Endothelial cell of umbilical vein (primary cell): ENCODE data around the gene LGI4. TPM values are rescaled to one million over a fixed set of nuclear protein-coding genes. Genes with fewer than 3 reads are reported as not detected.

Source experiments
- BruUV-seq: library from RNA; stranded (reverse); fragments of 400-500 nt; replicated peaks from 2 replicates; lab custom pipeline; 2021; lab: Mats Ljungman, UMichigan
- CTCF ChIA-PET: fragments of 300-600, 350-600 bp; sonication (Branson Sonifier 250); formaldehyde crosslinking; loops from one replicate; lab custom pipeline; 2021; ENCODE audit warnings: antibody characterized with exemption, inconsistent platforms; lab: Charles Lee
- POLR2A ChIA-PET: fragments of 300-600, 350-600 bp; sonication (Branson Sonifier 250); formaldehyde crosslinking; loops from one replicate; lab custom pipeline; 2021; ENCODE audit warnings: antibody characterized with exemption, inconsistent platforms; lab: Charles Lee
- DNase-seq: peaks from one replicate; pipeline ENCODE4 v3.0.0-alpha.2; 2011; ENCODE audit warnings: low read depth, low spot score
- FAIRE-seq: peaks from 2 replicates; lab custom pipeline; 2011; peaks lifted over from hg19 to GRCh38; lab: Jason Lieb, UNC
- H2AFZ ChIP-seq: 2 replicates; pipeline ENCODE4 v1.6.0; 2012; ENCODE audit warnings: low read depth, low read length, control low read depth, inconsistent platforms
- H3K27ac ChIP-seq: 2 replicates; pipeline ENCODE4 v1.5.1; 2011; ENCODE audit warnings: low read depth, mild to moderate bottlenecking, control low read depth, low read length, moderate library complexity; ENCODE audit not compliant: insufficient read depth
- H3K27me3 ChIP-seq, 2 experiments: 2 replicates each; pipeline versions ENCODE4 v1.6.0 to v1.6.1; 2011; ENCODE audit warnings: low read length in 2 of 2, mixed read lengths in 1 of 2; ENCODE audit not compliant: control insufficient read depth in 2 of 2, insufficient read depth in 2 of 2
- H3K36me3 ChIP-seq, 2 experiments: 2 replicates in 1 of 2; 3 replicates in 1 of 2; pipeline ENCODE4 v1.5.1; 2011; ENCODE audit warnings: low read length in 2 of 2, mild to moderate bottlenecking in 1 of 2, moderate library complexity in 1 of 2; ENCODE audit not compliant: control insufficient read depth in 2 of 2, insufficient read depth in 2 of 2; ENCODE audit errors: extremely low read depth in 1 of 2
- H3K4me1 ChIP-seq: 3 replicates; pipeline ENCODE4 v1.5.1; 2011; ENCODE audit warnings: mild to moderate bottlenecking, low read length; ENCODE audit not compliant: control insufficient read depth, insufficient read depth; ENCODE audit errors: extremely low read depth
- H3K4me2 ChIP-seq: 2 replicates; pipeline ENCODE4 v1.6.1; 2011; ENCODE audit warnings: low read length, control low read depth, mixed read lengths; ENCODE audit not compliant: insufficient read depth
- H3K4me3 ChIP-seq, 3 experiments: fragments of 200-600 bp in 1 of 3; sonication (generic), shearing (Covaris generic) in 1 of 3; replicated peaks in 1 of 3; 2 replicates each; pipeline ENCODE4 v1.5.1; 2011 to 2016; ENCODE audit warnings: control low read depth in 3 of 3, low read length in 3 of 3, mild to moderate bottlenecking in 2 of 3, inconsistent platforms in 1 of 3, low read depth in 1 of 3, moderate library complexity in 1 of 3; ENCODE audit not compliant: insufficient read depth in 1 of 3
- H3K79me2 ChIP-seq: 2 replicates; pipeline ENCODE4 v1.6.0; 2012; ENCODE audit warnings: low read length, inconsistent platforms; ENCODE audit not compliant: control insufficient read depth, insufficient read depth
- H3K9ac ChIP-seq: replicated peaks from 2 replicates; pipeline ENCODE3; 2011; ENCODE audit warnings: low read length, control low read depth; ENCODE audit not compliant: insufficient read depth; ENCODE audit errors: extremely low read depth
- H3K9me1 ChIP-seq: replicated peaks from 3 replicates; pipeline ENCODE4 v1.6.0; 2011; ENCODE audit warnings: mild to moderate bottlenecking, low read length; ENCODE audit not compliant: control insufficient read depth, insufficient read depth; ENCODE audit errors: extremely low read depth
- H3K9me3 ChIP-seq: replicated peaks from 2 replicates; pipeline ENCODE4 v1.5.1; 2012; ENCODE audit warnings: low read length, inconsistent platforms; ENCODE audit not compliant: control insufficient read depth, insufficient read depth
- H4K20me1 ChIP-seq: replicated peaks from 2 replicates; pipeline ENCODE3; 2011; ENCODE audit warnings: mild to moderate bottlenecking, low read length; ENCODE audit not compliant: control insufficient read depth, insufficient read depth; ENCODE audit errors: extremely low read depth
- EZH2 ChIP-seq: IDR thresholded peaks from 2 replicates; pipeline ENCODE4 v1.6.1; 2012; ENCODE audit warnings: borderline replicate concordance, low read depth, mild to moderate bottlenecking, moderate library complexity, low read length, inconsistent platforms; ENCODE audit not compliant: severe bottlenecking
- FOS ChIP-seq: IDR thresholded peaks from 2 replicates; pipeline ENCODE4 v1.6.1; 2011; ENCODE audit warnings: mild to moderate bottlenecking, low read length, moderate library complexity, borderline replicate concordance; ENCODE audit not compliant: insufficient read depth
- GATA2 ChIP-seq: IDR thresholded peaks from 2 replicates; pipeline ENCODE4 v1.7.0; 2011; ENCODE audit warnings: low read depth, mild to moderate bottlenecking, moderate library complexity, mixed read lengths, low read length; ENCODE audit not compliant: insufficient read length, insufficient read depth
- JUN ChIP-seq: IDR thresholded peaks from 2 replicates; pipeline ENCODE4 v1.6.1; 2011; ENCODE audit warnings: borderline replicate concordance, low read depth; ENCODE audit not compliant: insufficient read length, insufficient read depth
- MAX ChIP-seq: IDR thresholded peaks from 2 replicates; pipeline ENCODE4 v1.6.1; 2011; ENCODE audit not compliant: insufficient read depth, insufficient read length
- MYC ChIP-seq: IDR thresholded peaks from one replicate; pipeline ENCODE4 v1.6.1; 2011; ENCODE audit warnings: mild to moderate bottlenecking, low read depth, low read length
- POLR2A ChIP-seq: IDR thresholded peaks from 2 replicates; pipeline ENCODE4 v1.6.1; 2012; ENCODE audit warnings: low read depth, mild to moderate bottlenecking, control low read depth, low read length
- POLR2AphosphoS5 ChIP-seq: IDR thresholded peaks from 2 replicates; pipeline ENCODE4 v1.6.1; 2012; ENCODE audit warnings: low read depth, mild to moderate bottlenecking, control low read depth, low read length, moderate library complexity; ENCODE audit not compliant: insufficient read depth
- dilution Hi-C: fragments of 300-500 bp; cut with MboI; formaldehyde crosslinking; loops from one replicate; pipeline ENCODE4 v1.15.0; 2019; ENCODE audit warnings: low sequenced_read_pairs; ENCODE audit not compliant: extremely low pct_ligation_motif_present
- intact Hi-C: fragments of 100-400 bp; cut with micrococcal nuclease; formaldehyde crosslinking; loops from one replicate; pipeline ENCODE4 v1.10.0; 2022
- polyA plus RNA-seq, 4 experiments: library from polyadenylated mRNA; depleted of rRNA in 3 of 4; stranded (reverse) in 3 of 4; unstranded in 1 of 4; fragments of >200 nt; gene quantifications; 2 replicates each; pipeline versions ENCODE4 v1.2.1 to v1.2.3, GENCODE V29; 2011 to 2012; ENCODE audit warnings: missing spikeins in 1 of 4
- total RNA-seq: library from RNA; stranded (reverse); gene quantifications from 2 replicates; pipeline ENCODE4 v1.2.3, GENCODE V29; 2021
- TF ChIP-seq, protein P1 (sequence below), 2 donors: IDR thresholded peaks; 1 replicate in 1 of 2; 2 replicates in 1 of 2; pipeline ENCODE4 v1.5.1; 2011; ENCODE audit warnings: low read length in 2 of 2, mild to moderate bottlenecking in 2 of 2, moderate library complexity in 2 of 2, control low read depth in 1 of 2, inconsistent platforms in 1 of 2, low read depth in 1 of 2; ENCODE audit not compliant: insufficient read depth in 1 of 2; ENCODE audit errors: extremely low read depth in 1 of 2

Gene LGI4
- total and polyA plus RNA-seq, 2 donors (not counting 3 experiments of a cell fraction or from before 2014, with no cell fraction given) = not detected

GRCh38 chr19:35151273-35152065 lies 16.6 kb upstream of the LGI4 start:
- CTCF ChIA-PET = interaction anchor here (1.4 to 4.6 kb wide), 3 partner anchors 9 to 15 kb away, joined by 3 to 73 read pairs (median 14); partner anchors contain the start of genes FXYD7 and LGI4
- H3K36me3 ChIP-seq = no peaks in the 10 kb centered on the region
- H3K9ac ChIP-seq = no peak overlapping the region
- H3K27me3 ChIP-seq = no peaks in the 10 kb centered on the region
- dilution Hi-C loops = no loop called here
- no peaks in the 10 kb centered on the region for H4K20me1 ChIP-seq
- no TSS peak for BruUV-seq
- peaks cover 19% of the 10 kb centered on the region for H3K4me1 ChIP-seq
- DNase-seq (no peak), FAIRE-seq (no peak)
- no peak overlapping the region for H2AFZ ChIP-seq
- POLR2A ChIA-PET = no interaction called here
- H3K9me1 ChIP-seq = no peaks in the 10 kb centered on the region
- peaks cover 19% of the 10 kb centered on the region for H3K79me2 ChIP-seq
- H3K4me3 ChIP-seq = no peak overlapping the region
- no peak overlapping the region for H3K27ac ChIP-seq
- H3K4me2 ChIP-seq = no peak overlapping the region
- H3K9me3 ChIP-seq = no peaks in the 10 kb centered on the region
- no peak for TF ChIP-seq MYC
- no peak for TF ChIP-seq JUN
- TF ChIP-seq, protein P1, sequence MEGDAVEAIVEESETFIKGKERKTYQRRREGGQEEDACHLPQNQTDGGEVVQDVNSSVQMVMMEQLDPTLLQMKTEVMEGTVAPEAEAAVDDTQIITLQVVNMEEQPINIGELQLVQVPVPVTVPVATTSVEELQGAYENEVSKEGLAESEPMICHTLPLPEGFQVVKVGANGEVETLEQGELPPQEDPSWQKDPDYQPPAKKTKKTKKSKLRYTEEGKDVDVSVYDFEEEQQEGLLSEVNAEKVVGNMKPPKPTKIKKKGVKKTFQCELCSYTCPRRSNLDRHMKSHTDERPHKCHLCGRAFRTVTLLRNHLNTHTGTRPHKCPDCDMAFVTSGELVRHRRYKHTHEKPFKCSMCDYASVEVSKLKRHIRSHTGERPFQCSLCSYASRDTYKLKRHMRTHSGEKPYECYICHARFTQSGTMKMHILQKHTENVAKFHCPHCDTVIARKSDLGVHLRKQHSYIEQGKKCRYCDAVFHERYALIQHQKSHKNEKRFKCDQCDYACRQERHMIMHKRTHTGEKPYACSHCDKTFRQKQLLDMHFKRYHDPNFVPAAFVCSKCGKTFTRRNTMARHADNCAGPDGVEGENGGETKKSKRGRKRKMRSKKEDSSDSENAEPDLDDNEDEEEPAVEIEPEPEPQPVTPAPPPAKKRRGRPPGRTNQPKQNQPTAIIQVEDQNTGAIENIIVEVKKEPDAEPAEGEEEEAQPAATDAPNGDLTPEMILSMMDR (IDR thresholded peaks at IDR 0.05; ENCODE audit: extremely low read depth in 1 of 2, insufficient read depth in 1 of 2, low read depth in 1 of 2, low read length in 2 of 2) = no peak
- TF ChIP-seq GATA2 = no peak
- TF ChIP-seq MAX = no peak
- TF ChIP-seq POLR2A = no peak
- no peak for TF ChIP-seq FOS
- TF ChIP-seq POLR2AphosphoS5 = no peak
- no peak for TF ChIP-seq EZH2
- intact Hi-C loops = no loop called here
